ENCODE data around the gene CCNA2.

The CCNA2 gene

DNA sequence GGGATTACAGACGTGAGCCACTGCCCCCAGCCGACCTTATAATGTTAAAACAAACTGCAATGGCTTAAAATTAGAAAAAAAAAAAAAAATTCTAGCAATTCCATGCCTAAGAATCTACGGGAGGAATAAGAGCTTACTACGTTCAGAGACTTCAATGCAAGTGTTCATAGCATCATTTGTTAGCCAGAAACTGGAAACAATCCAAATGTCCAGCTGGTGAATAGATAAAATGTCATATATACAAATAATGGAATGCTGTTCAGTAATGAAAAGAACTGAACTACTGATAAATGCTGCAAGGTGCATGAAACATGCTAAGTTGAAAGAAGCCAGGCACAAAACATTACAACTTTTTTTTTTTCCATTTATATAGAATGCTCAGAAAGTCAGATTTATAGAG is 17.3 kb downstream of the CCNA2 start:
- no peak for TF ChIP-seq BACH2 (CRISPR knock-in tag; IDR thresholded peaks at IDR 0.05; ENCODE audit: borderline replicate concordance)
- TF ChIP-seq ZFP3 (CRISPR knock-in tag; IDR thresholded peaks at IDR 0.05), result no peak
- TF ChIP-seq CSRNP3 (CRISPR knock-in tag; IDR thresholded peaks at IDR 0.05), result no peak
- TF ChIP-seq TOX (CRISPR knock-in tag; IDR thresholded peaks at IDR 0.05; ENCODE audit: borderline replicate concordance), result no peak
- TF ChIP-seq ZNF8 (CRISPR knock-in tag; IDR thresholded peaks at IDR 0.05), result no peak
- TF ChIP-seq ZFP30 (CRISPR knock-in tag; IDR thresholded peaks at IDR 0.05), result no peak
- TF ChIP-seq ARNTL (CRISPR knock-in tag; IDR thresholded peaks at IDR 0.05; ENCODE audit: borderline replicate concordance, low read depth), result no peak
- TF ChIP-seq ZNF70 (CRISPR knock-in tag; IDR thresholded peaks at IDR 0.05), result no peak
- TF ChIP-seq RARB (CRISPR knock-in tag; IDR thresholded peaks at IDR 0.05), result no peak
- TF ChIP-seq TCF4 (CRISPR knock-in tag; IDR thresholded peaks at IDR 0.05; ENCODE audit: borderline replicate concordance), result no peak
- TF ChIP-seq ESRRG (CRISPR knock-in tag; IDR thresholded peaks at IDR 0.05), result no peak
- ATAC-seq, result no peak

DNA sequence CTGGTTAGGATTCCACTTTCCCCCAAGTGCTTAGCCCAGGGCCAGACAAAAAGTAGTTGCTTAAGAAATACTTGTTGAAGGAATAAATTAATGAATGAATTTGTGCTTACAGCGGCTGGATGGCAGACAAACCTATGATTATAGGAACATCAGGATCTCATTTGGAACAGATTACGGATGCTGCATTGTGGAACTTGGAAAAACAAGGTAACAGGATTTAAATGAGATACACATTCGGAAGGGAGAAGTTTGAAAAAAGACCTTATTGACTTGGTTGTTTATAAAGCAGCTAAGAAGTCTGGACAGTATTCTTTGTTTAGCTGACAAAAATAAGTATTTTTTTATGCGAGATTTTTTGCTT is 22.0 kb downstream of the CCNA2 start:
- TF ChIP-seq ARNTL (CRISPR knock-in tag; IDR thresholded peaks at IDR 0.05; ENCODE audit: borderline replicate concordance, low read depth) (no peak), ESRRG (CRISPR knock-in tag; IDR thresholded peaks at IDR 0.05) (no peak)
- ATAC-seq, result no peak

DNA sequence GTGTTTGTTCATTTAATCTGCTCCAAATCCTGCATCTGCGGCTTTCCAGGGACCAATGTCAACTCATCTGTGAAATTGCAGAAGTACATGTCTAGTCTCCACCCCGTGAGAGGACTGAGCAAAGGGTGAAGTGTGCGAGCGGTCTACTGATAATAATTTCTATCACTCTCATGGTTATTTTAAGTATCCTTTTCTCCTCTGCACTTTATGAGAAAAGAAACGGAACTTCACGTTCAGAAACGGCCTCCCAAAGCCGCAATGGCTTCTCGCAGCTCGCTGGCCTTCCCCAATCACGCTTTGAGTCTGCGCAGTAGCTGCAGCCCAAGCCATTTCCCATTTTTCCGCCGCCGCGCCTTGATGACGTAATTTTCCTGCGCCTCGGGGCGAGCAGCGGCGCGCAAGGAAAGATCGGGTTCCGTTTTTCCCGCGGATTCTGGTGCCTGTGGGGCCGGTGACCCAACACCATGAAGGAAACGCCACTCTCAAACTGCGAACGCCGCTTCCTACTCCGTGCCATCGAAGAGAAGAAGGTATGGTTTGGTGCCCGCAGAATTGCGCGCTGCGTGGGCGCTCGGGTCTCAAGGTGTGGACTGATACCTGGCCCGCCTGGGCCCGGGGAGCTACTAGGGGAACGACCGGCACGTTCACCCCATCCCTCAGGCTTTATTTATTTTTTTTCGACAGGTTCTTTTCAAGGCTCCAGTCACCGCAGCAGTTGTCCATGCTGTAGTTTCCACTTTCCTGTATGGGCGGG is 22.5 kb downstream of the CCNA2 start, which contains the start of gene EXOSC9:
EXOSC9 (plus strand) TSS at position 363 of the 754 bp plus-strand sequence; CDS start at position 465, 102 bp downstream.
- peak; percentile 28; the same call in 1 of the 2 replicates for TF ChIP-seq ZFP30 (CRISPR knock-in tag; IDR thresholded peaks at IDR 0.05)
- TF ChIP-seq POU6F1 (CRISPR knock-in tag; IDR thresholded peaks at IDR 0.05; ENCODE audit: borderline replicate concordance, low read depth), result no peak
- TF ChIP-seq TSHZ2 (CRISPR knock-in tag; IDR thresholded peaks at IDR 0.05), result no peak; the same call in 1 of the 2 replicates
- TF ChIP-seq PPARA (CRISPR knock-in tag; IDR thresholded peaks at IDR 0.05; ENCODE audit: borderline replicate concordance), result no peak
- TF ChIP-seq CSDC2 (CRISPR knock-in tag; IDR thresholded peaks at IDR 0.05), result peak; percentile 70; the same call in 1 of the 2 replicates
- no peak for TF ChIP-seq PATZ1 (CRISPR knock-in tag; IDR thresholded peaks at IDR 0.05; ENCODE audit: borderline replicate concordance)
- peak; percentile 19; the same call in 1 of the 2 replicates for TF ChIP-seq ZFP3 (CRISPR knock-in tag; IDR thresholded peaks at IDR 0.05)
- no peak for TF ChIP-seq TCF4 (CRISPR knock-in tag; IDR thresholded peaks at IDR 0.05; ENCODE audit: borderline replicate concordance)
- no peak for TF ChIP-seq ZNF565 (CRISPR knock-in tag; conservative IDR thresholded peaks at IDR 0.05; ENCODE audit: low read depth)
- 0 out of 2 replicates have a peak, but pooled peaks have one; percentile 38 for TF ChIP-seq SNAI2 (CRISPR knock-in tag; IDR thresholded peaks at IDR 0.05)
- TF ChIP-seq ZNF8 (CRISPR knock-in tag; IDR thresholded peaks at IDR 0.05), result peak; percentile 11; the same call in 1 of the 2 replicates
- TF ChIP-seq CSRNP3 (CRISPR knock-in tag; IDR thresholded peaks at IDR 0.05), result no peak
- no peak for TF ChIP-seq OSR1 (CRISPR knock-in tag; IDR thresholded peaks at IDR 0.05)
- 0 out of 2 replicates have a peak, but pooled peaks have one; percentile 50 for TF ChIP-seq BACH2 (CRISPR knock-in tag; IDR thresholded peaks at IDR 0.05; ENCODE audit: borderline replicate concordance)
- no peak for TF ChIP-seq ZNF70 (CRISPR knock-in tag; IDR thresholded peaks at IDR 0.05)
- TF ChIP-seq ZC3H10 (CRISPR knock-in tag; IDR thresholded peaks at IDR 0.05), result no peak
- peak; percentile 81 for ATAC-seq

Data from SK-N-SH treated with all-trans-retinoic acid at 6 μM for 48 hours (cell line).